Esophagus squamous epithelium (tissue), 5 donors: Measurements from ENCODE around the gene THBS3. TPM values are rescaled to one million over a fixed set of nuclear protein-coding genes. Genes with fewer than 3 reads are reported as not detected.
A peak's percentile ranks its signal among the peaks of the same experiment; 100 is the strongest.
"Not testable (repeated sequence)": the region's sequence is repeated elsewhere in the genome, so short reads cannot be mapped to it uniquely, and the experiment has no call there.

ENCODE experiments used
- DNase-seq: peaks from one replicate; lab custom pipeline; 2025; lab: John Stamatoyannopoulos, UW
- H3K27ac ChIP-seq, 4 donors: fragments of 200-600 bp; sonication (generic); one replicate each; pipeline ENCODE4 v1.5.1; 2016 to 2019; ENCODE audit warnings: mild to moderate bottlenecking in 1 of 4
- H3K27me3 ChIP-seq, 4 donors: fragments of 200-600 bp; sonication (generic); 1 replicate in 3 of 4; 2 replicates in 1 of 4; pipeline versions ENCODE4 v1.5.1 to v1.6.0; 2017 to 2021; ENCODE audit warnings: antibody characterized with exemption in 1 of 4
- H3K36me3 ChIP-seq, 3 donors: fragments of 200-600 bp; sonication (generic); one replicate each; pipeline ENCODE4 v1.5.1; 2016 to 2019
- H3K4me1 ChIP-seq, 3 donors: fragments of 200-600 bp; sonication (generic); one replicate each; pipeline ENCODE4 v1.5.1; 2017 to 2019
- H3K4me3 ChIP-seq, 4 donors: fragments of 200-600 bp; sonication (generic); 1 replicate in 3 of 4; 2 replicates in 1 of 4; pipeline ENCODE4 v1.5.1; 2016 to 2019; ENCODE audit warnings: mild to moderate bottlenecking in 2 of 4, moderate library complexity in 1 of 4
- H3K9me3 ChIP-seq, 3 donors: fragments of 200-600 bp; sonication (generic); one replicate each; pipeline ENCODE4 v1.5.1; 2016 to 2019
- CTCF ChIP-seq, 6 experiments: fragments of 450-650 bp in 4 of 6; fragments of 200-600 bp in 2 of 6; sonication (generic) in 2 of 6; IDR thresholded peaks; one replicate each; pipeline ENCODE4 v1.5.1; 2016 to 2019; ENCODE audit warnings: antibody characterized with exemption in 6 of 6, mild to moderate bottlenecking in 4 of 6, moderate library complexity in 4 of 6
- POLR2A ChIP-seq, 4 donors: fragments of 450-650 bp; IDR thresholded peaks; one replicate each; pipeline ENCODE4 v1.6.1; 2017; ENCODE audit warnings: antibody characterized with exemption in 4 of 4, mild to moderate bottlenecking in 4 of 4, moderate library complexity in 3 of 4
- WGBS, 2 donors: methylation state at CpG; one replicate each; pipeline ENCODE4 v1.1.5; 2018; 5-methylcytosine and 5-hydroxymethylcytosine counted together
- intact Hi-C: fragments of 100-400 bp; cut with DNase I; formaldehyde crosslinking; loops from one replicate; pipeline ENCODE4 v1.15.0; 2022
- total RNA-seq, 4 donors: library from RNA; depleted of rRNA; stranded (reverse); fragments of >200 nt; gene quantifications; one replicate each; pipeline ENCODE4 v1.1.0, GENCODE V29; 2016
- donor health status: DM: yes; HTN: yes; CAD: no.

THBS3 gene
- total RNA-seq, 4 donors from 2014 or later: 8.7 to 18.5 (median 11.1) TPM

GRCh38 chr1:155227261-155228095 lies 19.8 kb upstream of the THBS3 start:
- intact Hi-C loops: no loop called here
- DNase-seq: peak; percentile 92
- H3K9me3 ChIP-seq: no peaks in the 10 kb centered on the region
- WGBS, 2 donors: 0 to 2% methylated on average over 24 to 29 of the region's 42 CpGs
- H3K4me1 ChIP-seq: peaks cover 14 to 51% (median 21%) of the 10 kb centered on the region in 3 donors
- H3K4me3 ChIP-seq: peak overlapping the region; percentile 43 to 73 (median 70)
- peak overlapping the region; percentile 77 to 93 (median 92) for H3K27ac ChIP-seq
- TF ChIP-seq POLR2A (IDR thresholded peaks at IDR 0.05) (peak in 2 of 4 donors; percentile 62 to 71), CTCF (IDR thresholded peaks at IDR 0.05) (peak in 1 of 6 experiments; percentile 7)
- H3K27me3 ChIP-seq: no peaks in the 10 kb centered on the region
- no peaks in the 10 kb centered on the region for H3K36me3 ChIP-seq

- Histone ChIP-seq H3K9me3 (no peaks in the 10 kb centered on the region), H3K27ac (peak overlapping the region; percentile 77 to 93 (median 92)), H3K36me3 (no peaks in the 10 kb centered on the region), H3K27me3 (no peaks in the 10 kb centered on the region), H3K4me1 (peaks cover 14 to 45% (median 17%) of the 10 kb centered on the region in 3 donors), H3K4me3 (peak overlapping the region; percentile 43 to 73 (median 70))
- no peak for DNase-seq
- intact Hi-C loops: no loop called here
- WGBS, 2 donors: 2% methylated on average over 6 to 19 of the region's 19 CpGs
- no peak for TF ChIP-seq CTCF (IDR thresholded peaks at IDR 0.05)
- no peak for TF ChIP-seq POLR2A (IDR thresholded peaks at IDR 0.05)
These were observed 19.2 kb upstream of the THBS3 start for GRCh38 chr1:155226910-155227260.

GRCh38 chr1:155226188-155226909 lies 18.7 kb upstream of the THBS3 start:
- no peaks in the 10 kb centered on the region for H3K9me3 ChIP-seq
- WGBS, 2 donors: 0 to 1% methylated on average over 7 of the region's 7 CpGs
- peak overlapping the region; percentile 77 to 93 (median 92) for H3K27ac ChIP-seq
- H3K36me3 ChIP-seq: no peaks in the 10 kb centered on the region
- no peak for DNase-seq
- peak overlapping the region; percentile 43 to 73 (median 70) for H3K4me3 ChIP-seq
- intact Hi-C loops: no loop called here
- TF ChIP-seq POLR2A (IDR thresholded peaks at IDR 0.05) (no peak), CTCF (IDR thresholded peaks at IDR 0.05) (peak; percentile 38 to 66 (median 60))
- peaks cover 14 to 41% (median 17%) of the 10 kb centered on the region in 3 donors for H3K4me1 ChIP-seq
- H3K27me3 ChIP-seq: no peaks in the 10 kb centered on the region

- H3K4me1 ChIP-seq: peaks cover 14 to 43% (median 17%) of the 10 kb centered on the region in 3 donors
- 88 to 93% methylated on average over 8 of the region's 8 CpGs for WGBS, 2 donors
- H3K9me3 ChIP-seq, H3K36me3 ChIP-seq, DNase-seq, intact Hi-C loops, H3K4me3 ChIP-seq, H3K27me3 ChIP-seq: not testable (repeated sequence)
- peak overlapping the region; percentile 17 to 92 (median 51) for H3K27ac ChIP-seq
These were observed 17.7 kb upstream of the THBS3 start for GRCh38 chr1:155225404-155225759.

- no peaks in the 10 kb centered on the region for H3K9me3 ChIP-seq
These were observed 15.3 kb upstream of the THBS3 start for GRCh38 chr1:155223047-155223446.

GRCh38 chr1:155220211-155220965 lies 12.7 kb upstream of the THBS3 start:
- DNase-seq, H3K9me3 ChIP-seq, H3K4me3 ChIP-seq, H3K27me3 ChIP-seq, H3K36me3 ChIP-seq, intact Hi-C loops: not testable (repeated sequence)
- H3K4me1 ChIP-seq: peaks cover 2 to 35% (median 6%) of the 10 kb centered on the region in 3 donors
- WGBS, 2 donors: 68 to 75% methylated on average over 10 of the region's 10 CpGs
- H3K27ac ChIP-seq: peak overlapping the region; percentile 20 to 47 (median 42)

More at GRCh38 chr1:155223047-155223446, 15.3 kb upstream of the THBS3 start:
- DNase-seq: no peak
- TF ChIP-seq CTCF (IDR thresholded peaks at IDR 0.05) (no peak), POLR2A (IDR thresholded peaks at IDR 0.05) (no peak)
- WGBS, 2 donors: 58 to 64% methylated on average over 4 to 7 of the region's 7 CpGs
- intact Hi-C loops: no loop called here
- Histone ChIP-seq H3K4me3 (no peak overlapping the region), H3K27ac (no peak overlapping the region), H3K4me1 (peaks cover 14 to 55% (median 15%) of the 10 kb centered on the region in 3 donors), H3K36me3 (no peaks in the 10 kb centered on the region), H3K27me3 (no peaks in the 10 kb centered on the region)
